ENCODE measurements around the gene COPS3. TPM values are rescaled to one million over a fixed set of nuclear protein-coding genes. Genes with fewer than 3 reads are reported as not detected.
"Not testable (repeated sequence)": the region's sequence is repeated elsewhere in the genome, so short reads cannot be mapped to it uniquely, and the experiment has no call there.

Gene COPS3
- total and polyA plus RNA-seq, 4 donors = 24.6 to 77.3 (median 30.2) TPM

DNA sequence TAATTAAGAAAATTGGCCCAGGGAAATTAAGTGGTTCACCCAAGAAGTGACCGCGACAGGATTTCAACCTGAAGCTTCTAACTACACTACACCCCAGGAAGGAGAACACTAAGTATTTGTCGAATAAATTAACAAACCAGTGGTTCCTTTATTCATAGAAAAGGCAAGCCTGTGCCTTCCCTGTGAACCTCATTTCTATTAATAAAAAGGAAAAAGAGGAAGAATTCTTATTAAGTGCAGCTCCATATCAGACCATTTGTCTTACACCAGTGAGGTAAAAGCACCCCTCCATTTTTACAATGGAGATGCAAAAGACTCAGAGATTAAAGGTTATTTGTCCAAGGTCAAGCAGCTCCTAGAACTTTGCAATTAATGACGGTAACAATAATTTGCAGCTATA, 1.7 kb downstream of the COPS3 start:
- Histone ChIP-seq H3K9me3 (ENCODE audit: control insufficient read depth in 4 of 4, low read length in 3 of 4) (no peaks in the 10 kb centered on the region), H3K36me3 (ENCODE audit: control insufficient read depth in 4 of 4, insufficient read depth in 3 of 4, low read depth in 1 of 4, low read length in 3 of 4) (peaks cover 0 to 7% (median 0%) of the 10 kb centered on the region in 4 donors), H3K4me3 (ENCODE audit: low read depth in 1 of 3, low read length in 3 of 3) (no peak overlapping the region), H3K4me1 (ENCODE audit: control insufficient read depth in 4 of 4, insufficient read depth in 4 of 4, low read length in 3 of 4) (peaks cover 6 to 20% (median 15%) of the 10 kb centered on the region in 4 donors), H3K9ac (ENCODE audit: low read depth in 1 of 2, low read length in 2 of 2) (no peak overlapping the region), H3K27ac (ENCODE audit: low read depth in 1 of 2, low read length in 2 of 2) (no peak overlapping the region), H3K27me3 (ENCODE audit: control insufficient read depth in 4 of 4, insufficient read depth in 4 of 4, low read length in 3 of 4) (no peaks in the 10 kb centered on the region)
- TF ChIP-seq SP1 (IDR thresholded peaks at IDR 0.05) (no peak), EGR1 (IDR thresholded peaks at IDR 0.05; ENCODE audit: low read depth in 2 of 2) (no peak)
- no peak for DNase-seq (ENCODE audit: low spot score)
- WGBS = 87% methylated on average over 4 of the region's 4 CpGs

DNA sequence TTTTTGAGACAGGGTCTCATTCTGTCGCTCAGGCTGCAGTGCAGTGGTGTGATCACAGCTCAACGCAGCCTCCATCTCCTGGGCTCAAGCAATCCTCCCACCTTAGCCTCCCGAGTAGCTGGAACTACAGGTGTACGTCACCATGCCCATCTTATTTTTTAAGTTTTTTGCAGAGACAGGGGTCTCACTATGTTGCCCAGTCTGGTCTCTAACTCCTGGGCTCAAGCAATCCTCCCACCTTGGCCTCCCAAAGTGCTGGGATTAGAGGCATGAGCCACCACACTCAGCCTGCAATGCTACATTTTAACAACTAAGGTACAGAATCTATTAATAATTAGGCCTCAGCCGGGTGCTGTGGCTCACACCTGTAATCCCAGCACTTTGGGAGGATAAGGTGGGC, 3.6 kb downstream of the COPS3 start:
- H3K9me3 ChIP-seq (ENCODE audit: control insufficient read depth in 4 of 4, low read length in 3 of 4); H3K27ac ChIP-seq (ENCODE audit: low read depth in 1 of 2, low read length in 2 of 2); H3K4me3 ChIP-seq (ENCODE audit: low read depth in 1 of 3, low read length in 3 of 3); H3K9ac ChIP-seq (ENCODE audit: low read depth in 1 of 2, low read length in 2 of 2); DNase-seq (ENCODE audit: low spot score); H3K27me3 ChIP-seq (ENCODE audit: control insufficient read depth in 4 of 4, insufficient read depth in 4 of 4, low read length in 3 of 4): not testable (repeated sequence)
- Histone ChIP-seq H3K36me3 (ENCODE audit: control insufficient read depth in 4 of 4, insufficient read depth in 3 of 4, low read depth in 1 of 4, low read length in 3 of 4) (peaks cover 1 to 24% (median 12%) of the 10 kb centered on the region in 4 donors), H3K4me1 (ENCODE audit: control insufficient read depth in 4 of 4, insufficient read depth in 4 of 4, low read length in 3 of 4) (peaks cover 6 to 20% (median 15%) of the 10 kb centered on the region in 4 donors)
- 97% methylated on average over 5 of the region's 5 CpGs for whole genome bisulfite sequencing

DNA sequence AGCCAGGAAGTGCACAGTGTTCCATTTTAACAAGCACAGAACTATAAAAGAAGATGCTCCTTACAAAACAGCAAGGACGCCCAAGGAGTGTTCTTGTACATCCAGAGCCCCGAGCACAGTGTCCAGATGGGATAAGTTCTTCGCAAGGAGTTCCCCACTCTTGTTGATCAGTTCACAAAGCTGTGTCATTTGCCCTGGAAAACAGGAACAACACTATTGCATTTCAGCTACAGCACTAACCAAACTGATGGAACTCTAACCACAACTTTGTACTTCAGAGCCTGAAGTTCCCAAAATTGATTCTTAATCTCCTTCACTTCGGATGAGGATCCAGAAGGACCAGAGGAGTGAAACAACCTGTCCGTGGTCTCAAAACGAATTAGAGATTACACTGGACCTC, 5.1 kb downstream of the COPS3 start:
- no peaks in the 10 kb centered on the region for H3K27me3 ChIP-seq (ENCODE audit: control insufficient read depth in 4 of 4, insufficient read depth in 4 of 4, low read length in 3 of 4)
- peaks cover 2 to 25% (median 13%) of the 10 kb centered on the region in 4 donors for H3K36me3 ChIP-seq (ENCODE audit: control insufficient read depth in 4 of 4, insufficient read depth in 3 of 4, low read depth in 1 of 4, low read length in 3 of 4)
- H3K9ac ChIP-seq (ENCODE audit: low read depth in 1 of 2, low read length in 2 of 2) = no peak overlapping the region
- H3K9me3 ChIP-seq (ENCODE audit: control insufficient read depth in 4 of 4, low read length in 3 of 4) = no peaks in the 10 kb centered on the region
- no peak overlapping the region for H3K4me3 ChIP-seq (ENCODE audit: low read depth in 1 of 3, low read length in 3 of 3)
- TF ChIP-seq TAF1 (conservative IDR thresholded peaks at IDR 0.05) = no peak
- no peak for TF ChIP-seq FOXA1 (IDR thresholded peaks at IDR 0.05)
- TF ChIP-seq NR2F2 (IDR thresholded peaks at IDR 0.05) = no peak
- no peak for TF ChIP-seq HNF4A (conservative IDR thresholded peaks at IDR 0.05)
- TF ChIP-seq, protein P1, sequence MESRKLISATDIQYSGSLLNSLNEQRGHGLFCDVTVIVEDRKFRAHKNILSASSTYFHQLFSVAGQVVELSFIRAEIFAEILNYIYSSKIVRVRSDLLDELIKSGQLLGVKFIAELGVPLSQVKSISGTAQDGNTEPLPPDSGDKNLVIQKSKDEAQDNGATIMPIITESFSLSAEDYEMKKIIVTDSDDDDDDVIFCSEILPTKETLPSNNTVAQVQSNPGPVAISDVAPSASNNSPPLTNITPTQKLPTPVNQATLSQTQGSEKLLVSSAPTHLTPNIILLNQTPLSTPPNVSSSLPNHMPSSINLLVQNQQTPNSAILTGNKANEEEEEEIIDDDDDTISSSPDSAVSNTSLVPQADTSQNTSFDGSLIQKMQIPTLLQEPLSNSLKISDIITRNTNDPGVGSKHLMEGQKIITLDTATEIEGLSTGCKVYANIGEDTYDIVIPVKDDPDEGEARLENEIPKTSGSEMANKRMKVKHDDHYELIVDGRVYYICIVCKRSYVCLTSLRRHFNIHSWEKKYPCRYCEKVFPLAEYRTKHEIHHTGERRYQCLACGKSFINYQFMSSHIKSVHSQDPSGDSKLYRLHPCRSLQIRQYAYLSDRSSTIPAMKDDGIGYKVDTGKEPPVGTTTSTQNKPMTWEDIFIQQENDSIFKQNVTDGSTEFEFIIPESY (IDR thresholded peaks at IDR 0.05) = no peak
- no peak for TF ChIP-seq YY1 (IDR thresholded peaks at IDR 0.05)
- TF ChIP-seq, protein P2, sequence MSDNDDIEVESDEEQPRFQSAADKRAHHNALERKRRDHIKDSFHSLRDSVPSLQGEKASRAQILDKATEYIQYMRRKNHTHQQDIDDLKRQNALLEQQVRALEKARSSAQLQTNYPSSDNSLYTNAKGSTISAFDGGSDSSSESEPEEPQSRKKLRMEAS (IDR thresholded peaks at IDR 0.05) = no peak
- TF ChIP-seq RAD21 (IDR thresholded peaks at IDR 0.05) = no peak
- no peak for TF ChIP-seq SP1 (IDR thresholded peaks at IDR 0.05)
- TF ChIP-seq HNF4G (IDR thresholded peaks at IDR 0.05) = no peak
- TF ChIP-seq GABPA (IDR thresholded peaks at IDR 0.05 in 1 of 2, conservative IDR thresholded peaks at IDR 0.05 in 1 of 2) = no peak
- TF ChIP-seq, protein P3, sequence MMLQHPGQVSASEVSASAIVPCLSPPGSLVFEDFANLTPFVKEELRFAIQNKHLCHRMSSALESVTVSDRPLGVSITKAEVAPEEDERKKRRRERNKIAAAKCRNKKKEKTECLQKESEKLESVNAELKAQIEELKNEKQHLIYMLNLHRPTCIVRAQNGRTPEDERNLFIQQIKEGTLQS (IDR thresholded peaks at IDR 0.05) = no peak
- DNase-seq (ENCODE audit: low spot score) = no peak
- peaks cover 6 to 15% (median 10%) of the 10 kb centered on the region in 4 donors for H3K4me1 ChIP-seq (ENCODE audit: control insufficient read depth in 4 of 4, insufficient read depth in 4 of 4, low read length in 3 of 4)
- no peak overlapping the region for H3K27ac ChIP-seq (ENCODE audit: low read depth in 1 of 2, low read length in 2 of 2)
- 84% methylated on average over 6 of the region's 6 CpGs for WGBS

All from liver (tissue), 9 donors.